Activated CD4-positive, alpha-beta memory T cell treated with anti-CD3 and anti-CD28 coated beads, Interleukin-2, amount 10 ng/mL, durations not matched to agents 7 days and 5 days (primary cell): Measurements from ENCODE around the gene MTA2. TPM values are rescaled to one million over a fixed set of nuclear protein-coding genes. Genes with fewer than 3 reads are reported as not detected.
"Not testable (repeated sequence)": the region's sequence is repeated elsewhere in the genome, so short reads cannot be mapped to it uniquely, and the experiment has no call there.

ENCODE experiments used
- CTCF ChIA-PET: fragments of 350-600 bp; sonication (Branson Sonifier 250); formaldehyde crosslinking; loops from one replicate; lab custom pipeline; 2021; ENCODE audit warnings: antibody characterized with exemption, inconsistent platforms; lab: Charles Lee
- POLR2A ChIA-PET: fragments of 350-600 bp; sonication (Branson Sonifier 250); formaldehyde crosslinking; loops from one replicate; lab custom pipeline; 2021; ENCODE audit warnings: antibody characterized with exemption; lab: Charles Lee
- DNase-seq: peaks from one replicate; pipeline ENCODE4 v3.0.0-alpha.2; 2020
- H3K27ac Mint-ChIP-seq: one replicate; pipeline ENCODE4 v1.8.0; 2021; ENCODE audit warnings: mild to moderate bottlenecking, mixed read lengths
- H3K27me3 Mint-ChIP-seq: one replicate; pipeline ENCODE4 v1.8.0; 2021; ENCODE audit warnings: mixed read lengths
- H3K36me3 Mint-ChIP-seq: one replicate; pipeline ENCODE4 v1.8.0; 2021; ENCODE audit warnings: low read depth, mixed read lengths
- H3K4me1 Mint-ChIP-seq: one replicate; pipeline ENCODE4 v1.8.0; 2021; ENCODE audit warnings: mixed read lengths
- H3K4me3 Mint-ChIP-seq: one replicate; pipeline ENCODE4 v1.8.0; 2021; ENCODE audit warnings: mild to moderate bottlenecking, mixed read lengths
- H3K9me3 Mint-ChIP-seq: one replicate; pipeline ENCODE4 v1.8.0; 2021; ENCODE audit warnings: mixed read lengths
- total RNA-seq, 2 experiments: library from RNA; stranded (reverse); gene quantifications; one replicate each; pipeline ENCODE4 v1.2.3, GENCODE V29; 2021

MTA2 gene
- total RNA-seq, 2 experiments from 2014 or later: 226 TPM

- CTCF ChIA-PET: interaction anchor here (1.0 to 11.6 kb wide), 6 partner anchors 12 to 162 kb away, joined by 3 to 268 read pairs (median 14); partner anchors contain the start of genes AHNAK, EEF1G and TUT1
- POLR2A ChIA-PET: interaction anchor here (0.9 to 10.8 kb wide), 4 partner anchors 20 to 320 kb away, joined by 3 to 364 read pairs (median 20); partner anchors contain the start of gene AHNAK
- H3K27me3 Mint-ChIP-seq, DNase-seq, H3K4me3 Mint-ChIP-seq, H3K9me3 Mint-ChIP-seq: not testable (repeated sequence)
- peaks cover 71% of the 10 kb centered on the region for H3K4me1 Mint-ChIP-seq
- peaks cover 67% of the 10 kb centered on the region for H3K36me3 Mint-ChIP-seq
- peak overlapping the region; percentile 53 for H3K27ac Mint-ChIP-seq
Measured at GRCh38 chr11:62561677-62562230, 39.9 kb downstream of the MTA2 start.

- ChIA-PET CTCF (interaction anchor here (0.6 to 11.6 kb wide), 18 partner anchors 10 to 296 kb away, joined by 3 to 268 read pairs (median 6); partner anchors contain the start of genes AHNAK, EEF1G, HNRNPUL2 and TUT1), POLR2A (interaction anchor here (0.7 to 10.8 kb wide), 11 partner anchors 9 to 321 kb away, joined by 3 to 364 read pairs (median 4); partner anchors contain the start of genes AHNAK, C11orf98, EEF1G and HNRNPUL2)
- H3K27me3 Mint-ChIP-seq: no peaks in the 10 kb centered on the region
Measured at GRCh38 chr11:62560566-62561103, 41.0 kb downstream of the MTA2 start.

GRCh38 chr11:62559626-62560025, 42.0 kb downstream of the MTA2 start:
- peaks cover 46% of the 10 kb centered on the region for H3K36me3 Mint-ChIP-seq
- CTCF ChIA-PET: interaction anchor here (0.8 to 11.6 kb wide), 18 partner anchors 9 to 322 kb away, joined by 3 to 268 read pairs (median 6); partner anchors contain the start of genes AHNAK, EEF1G, HNRNPUL2 and SLC3A2

More at GRCh38 chr11:62560566-62561103, 41.0 kb downstream of the MTA2 start:
- Mint-ChIP-seq H3K36me3 (peaks cover 56% of the 10 kb centered on the region), H3K4me3 (no peak overlapping the region), H3K4me1 (peaks cover 71% of the 10 kb centered on the region), H3K9me3 (no peaks in the 10 kb centered on the region), H3K27ac (peak overlapping the region; percentile 99)
- DNase-seq: peak; percentile 84

GRCh38 chr11:62559204-62559603, 42.5 kb downstream of the MTA2 start:
- POLR2A ChIA-PET: interaction anchor here (1.0 to 10.8 kb wide), 10 partner anchors 8 to 322 kb away, joined by 3 to 364 read pairs (median 12); partner anchors contain the start of genes AHNAK, B3GAT3, EEF1G and HNRNPUL2
- Mint-ChIP-seq H3K27me3 (no peaks in the 10 kb centered on the region), H3K27ac (peak overlapping the region; percentile 99), H3K4me1 (peaks cover 82% of the 10 kb centered on the region), H3K9me3 (no peaks in the 10 kb centered on the region), H3K36me3 (peaks cover 46% of the 10 kb centered on the region), H3K4me3 (peak overlapping the region; percentile 45)
- DNase-seq: no peak
- CTCF ChIA-PET: interaction anchor here (0.8 to 11.6 kb wide), 14 partner anchors 8 to 322 kb away, joined by 3 to 268 read pairs (median 4); partner anchors contain the start of genes AHNAK, SLC3A2 and TUT1

More at GRCh38 chr11:62559626-62560025, 42.0 kb downstream of the MTA2 start:
- H3K27me3 Mint-ChIP-seq, DNase-seq, H3K9me3 Mint-ChIP-seq: not testable (repeated sequence)
- H3K4me1 Mint-ChIP-seq: peaks cover 78% of the 10 kb centered on the region
- POLR2A ChIA-PET: interaction anchor here (1.0 to 10.8 kb wide), 10 partner anchors 8 to 322 kb away, joined by 3 to 364 read pairs (median 8); partner anchors contain the start of genes AHNAK, EEF1G, HNRNPUL2 and TUT1
- H3K4me3 Mint-ChIP-seq: peak overlapping the region; percentile 45
- H3K27ac Mint-ChIP-seq: peak overlapping the region; percentile 99

- peak overlapping the region; percentile 18 for H3K4me3 Mint-ChIP-seq
- CTCF ChIA-PET: interaction anchor here (0.8 to 11.6 kb wide), 16 partner anchors 8 to 323 kb away, joined by 3 to 268 read pairs (median 4); partner anchors contain the start of genes AHNAK, MTA2, SLC3A2 and TUT1
- peaks cover 85% of the 10 kb centered on the region for H3K4me1 Mint-ChIP-seq
- peak overlapping the region; percentile 99 for H3K27ac Mint-ChIP-seq
- no peaks in the 10 kb centered on the region for H3K27me3 Mint-ChIP-seq
- H3K9me3 Mint-ChIP-seq: no peaks in the 10 kb centered on the region
- peaks cover 44% of the 10 kb centered on the region for H3K36me3 Mint-ChIP-seq
- POLR2A ChIA-PET: interaction anchor here (1.0 to 10.8 kb wide), 10 partner anchors 14 to 323 kb away, joined by 3 to 364 read pairs (median 13); partner anchors contain the start of genes AHNAK, B3GAT3, C11orf98 and CSKMT
- no peak for DNase-seq
Measured at GRCh38 chr11:62558669-62559068, 43.0 kb downstream of the MTA2 start.

GRCh38 chr11:62556875-62557631, 44.6 kb downstream of the MTA2 start:
- peaks cover 31% of the 10 kb centered on the region for H3K36me3 Mint-ChIP-seq
- peak overlapping the region; percentile 74 for H3K4me3 Mint-ChIP-seq
- H3K4me1 Mint-ChIP-seq: peaks cover 95% of the 10 kb centered on the region
- ChIA-PET CTCF (interaction anchor here (0.5 to 11.6 kb wide), 20 partner anchors 10 to 626 kb away, joined by 3 to 268 read pairs (median 5); partner anchors contain the start of genes AHNAK, EEF1G, MTA2 and SLC3A2), POLR2A (interaction anchor here (0.6 to 10.8 kb wide), 24 partner anchors 9 to 324 kb away, joined by 3 to 364 read pairs (median 8); partner anchors contain the start of genes AHNAK, B3GAT3, BSCL2 and C11orf98)
- no peaks in the 10 kb centered on the region for H3K9me3 Mint-ChIP-seq
- H3K27me3 Mint-ChIP-seq: no peaks in the 10 kb centered on the region
- DNase-seq: peak; percentile 88
- peak overlapping the region; percentile 99 for H3K27ac Mint-ChIP-seq

- Mint-ChIP-seq H3K27me3 (no peaks in the 10 kb centered on the region), H3K27ac (peak overlapping the region; percentile 99), H3K36me3 (peaks cover 26% of the 10 kb centered on the region), H3K4me3 (peak overlapping the region; percentile 74), H3K4me1 (peaks cover 99% of the 10 kb centered on the region), H3K9me3 (no peaks in the 10 kb centered on the region)
- POLR2A ChIA-PET: interaction anchor here (0.9 to 10.8 kb wide), 31 partner anchors 8 to 1194 kb away, joined by 3 to 364 read pairs (median 7); partner anchors contain the start of genes AHNAK, B3GAT3, C11orf98 and CSKMT
- peak; percentile 94 for DNase-seq
- CTCF ChIA-PET: interaction anchor here (1.0 to 11.6 kb wide), 15 partner anchors 12 to 325 kb away, joined by 3 to 268 read pairs (median 7); partner anchors contain the start of genes AHNAK, EEF1G, SLC3A2 and TUT1
Measured at GRCh38 chr11:62556108-62556874, 45.4 kb downstream of the MTA2 start.

- Mint-ChIP-seq H3K9me3 (no peaks in the 10 kb centered on the region), H3K27me3 (peaks cover 4% of the 10 kb centered on the region), H3K36me3 (peaks cover 19% of the 10 kb centered on the region), H3K4me1 (peaks cover 99% of the 10 kb centered on the region), H3K4me3 (peak overlapping the region; percentile 74), H3K27ac (peak overlapping the region; percentile 99)
- ChIA-PET POLR2A (interaction anchor here (0.6 to 10.8 kb wide), 19 partner anchors 11 to 1194 kb away, joined by 3 to 364 read pairs (median 7); partner anchors contain the start of genes AHNAK, C11orf98, CSKMT and CYB561A3), CTCF (interaction anchor here (0.8 to 11.6 kb wide), 5 partner anchors 11 to 160 kb away, joined by 3 to 268 read pairs (median 7); partner anchors contain the start of genes AHNAK, C11orf98, CSKMT and TUT1)
- peak; percentile 74 for DNase-seq
Measured at GRCh38 chr11:62555464-62556107, 46.1 kb downstream of the MTA2 start.

GRCh38 chr11:62554387-62555167, 47.1 kb downstream of the MTA2 start:
- peak overlapping the region; percentile 99 for H3K27ac Mint-ChIP-seq
- H3K27me3 Mint-ChIP-seq: peaks cover 8% of the 10 kb centered on the region
- no peak for DNase-seq
- POLR2A ChIA-PET: interaction anchor here (0.8 to 10.8 kb wide), 19 partner anchors 12 to 286 kb away, joined by 3 to 364 read pairs (median 7); partner anchors contain the start of genes AHNAK, C11orf98, CSKMT and EEF1G
- peak overlapping the region; percentile 74 for H3K4me3 Mint-ChIP-seq
- CTCF ChIA-PET: interaction anchor here (0.7 to 11.6 kb wide), 7 partner anchors 10 to 129 kb away, joined by 3 to 268 read pairs (median 6); partner anchors contain the start of genes AHNAK and TUT1
- peaks cover 9% of the 10 kb centered on the region for H3K36me3 Mint-ChIP-seq
- no peaks in the 10 kb centered on the region for H3K9me3 Mint-ChIP-seq
- peaks cover 97% of the 10 kb centered on the region for H3K4me1 Mint-ChIP-seq
